NOMO-1 treated with DMSO at 0.1 percent for 48 hours (cell line): ENCODE results near the gene DKC1.
"Not testable (repeated sequence)": the region's sequence is repeated elsewhere in the genome, so short reads cannot be mapped to it uniquely, and the experiment has no call there.

Experiments used
- DNase-seq: peaks from one replicate; lab custom pipeline; 2025; ENCODE audit not compliant: unreplicated experiment; lab: John Stamatoyannopoulos, UW

The DKC1 gene

DNA sequence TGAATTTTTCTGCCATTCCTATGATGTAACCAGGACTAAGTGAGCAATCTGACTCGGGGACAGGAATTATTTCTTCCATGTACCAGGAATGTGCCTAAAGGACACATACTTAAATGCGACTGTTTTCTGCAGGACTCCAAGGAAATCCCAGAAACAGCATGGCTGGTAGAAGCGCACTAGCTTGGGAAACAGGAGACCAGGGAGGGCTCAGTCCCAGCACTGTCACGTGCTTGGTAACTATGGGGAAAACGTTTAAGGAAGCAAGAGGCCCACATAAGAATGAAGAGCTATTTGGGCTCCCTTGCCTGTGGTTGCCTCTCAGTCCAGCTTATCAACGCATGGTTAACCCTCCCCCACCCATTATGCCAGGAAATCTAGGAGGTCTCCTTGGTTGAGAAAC is 23.1 kb downstream of the DKC1 start:
- DNase-seq: no peak

DNA sequence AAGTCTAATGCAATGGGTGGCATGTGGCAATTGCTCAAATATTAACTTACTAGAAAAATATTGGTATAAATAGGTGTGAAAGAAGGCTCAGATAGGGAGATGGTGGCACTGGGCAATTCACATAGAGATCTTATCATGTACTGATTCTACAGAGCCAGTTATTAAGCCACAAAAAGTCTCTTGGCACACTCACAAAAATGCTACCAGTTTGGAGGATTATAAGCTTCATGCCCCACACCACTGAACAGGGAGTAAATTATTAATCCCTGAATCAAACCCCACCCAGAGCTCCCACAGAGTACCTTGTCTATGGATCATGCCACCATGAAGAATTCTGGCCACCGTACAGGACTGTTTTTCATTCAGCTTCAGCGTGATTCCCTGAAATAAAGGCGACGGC is 28.8 kb downstream of the DKC1 start:
- DNase-seq: no peak

DNA sequence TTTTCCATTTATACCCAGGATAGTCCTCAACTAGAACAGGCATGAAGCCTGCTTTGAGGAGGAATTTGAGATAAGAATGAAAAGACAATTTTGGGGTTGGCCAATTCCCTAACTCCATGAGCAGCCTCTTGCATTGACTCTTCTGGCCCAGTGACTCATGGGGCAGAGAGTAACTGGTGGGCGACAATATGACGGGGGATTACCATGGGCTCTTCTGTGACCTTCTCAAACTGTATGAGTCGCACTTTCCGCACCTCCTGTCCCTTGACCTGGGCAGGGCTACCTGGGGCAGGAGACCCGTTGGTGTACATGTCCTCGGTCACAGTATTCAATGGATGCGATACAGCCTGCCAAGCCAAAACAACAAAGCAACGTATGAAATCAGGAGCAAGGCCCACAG is 29.3 kb downstream of the DKC1 start:
- DNase-seq: no peak

DNA sequence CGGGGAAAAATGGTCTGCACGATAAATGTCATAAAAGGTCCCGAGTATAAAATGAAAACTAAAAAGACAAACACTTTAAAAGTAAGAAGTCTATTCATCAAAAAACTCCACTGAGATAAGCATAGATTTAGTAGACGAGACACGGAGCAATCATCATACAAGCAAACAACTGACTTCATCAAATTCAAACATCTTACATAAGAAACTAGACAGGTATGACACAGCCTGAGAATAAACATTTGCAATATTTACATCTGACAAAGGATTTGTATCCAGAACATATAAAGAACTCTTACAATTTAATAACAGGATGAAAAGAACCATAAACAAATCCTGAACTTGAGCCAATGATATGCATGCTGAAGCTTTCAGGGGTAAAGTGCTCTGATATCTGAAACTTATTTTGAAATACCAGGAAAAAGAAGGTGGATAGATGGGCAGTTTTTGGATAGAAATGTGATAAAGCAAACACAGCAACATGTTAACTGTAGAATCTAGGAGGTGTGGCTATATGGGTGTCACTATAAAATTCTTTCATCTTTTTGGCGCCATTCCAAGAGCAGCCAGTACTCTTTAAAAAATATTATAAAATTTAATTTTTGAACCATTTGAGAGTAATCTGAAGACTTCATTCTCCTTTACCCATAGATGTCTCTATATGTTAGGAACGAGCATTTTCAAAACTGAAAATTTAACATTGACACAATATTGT is 30.6 kb downstream of the DKC1 start:
- DNase-seq: no peak

DNA sequence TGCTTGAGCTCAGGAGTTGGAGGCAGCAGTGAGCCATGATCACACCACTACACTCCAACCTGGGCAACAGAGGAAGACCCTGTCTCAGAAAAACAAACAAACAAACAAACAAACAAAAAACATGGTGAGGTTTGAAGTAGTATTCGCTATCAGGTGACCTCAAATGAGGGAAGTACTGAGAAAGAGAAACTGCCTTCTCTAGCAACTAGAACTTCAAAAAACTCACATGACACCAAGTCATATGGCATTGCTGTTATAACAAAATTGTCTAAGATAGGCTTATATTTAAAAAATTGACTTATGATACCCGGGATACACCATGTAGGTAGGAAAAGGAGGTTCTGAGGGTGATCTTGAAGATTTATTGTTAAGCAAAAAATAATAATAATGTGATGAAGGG is 32.4 kb downstream of the DKC1 start:
- DNase-seq: no peak

DNA sequence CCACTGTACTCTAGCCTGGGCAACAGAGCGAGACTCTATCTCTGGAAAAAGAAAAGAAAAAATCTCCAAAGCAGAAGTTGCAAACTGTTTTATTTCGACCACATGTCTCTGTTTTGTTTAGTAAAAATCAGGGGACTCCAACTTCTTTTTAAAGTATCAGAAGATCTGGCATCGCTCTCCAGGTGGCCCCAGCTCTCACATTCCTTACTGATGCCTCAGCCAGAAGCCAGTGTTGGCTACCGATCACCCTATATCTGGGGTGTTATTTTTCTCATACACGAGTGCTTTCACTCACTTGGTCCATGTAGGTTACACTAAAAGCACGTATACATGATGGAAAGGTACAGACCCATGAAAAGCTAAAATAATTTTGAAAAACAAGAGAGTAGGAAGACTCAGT is 34.3 kb downstream of the DKC1 start:
- DNase-seq: no peak

DNA sequence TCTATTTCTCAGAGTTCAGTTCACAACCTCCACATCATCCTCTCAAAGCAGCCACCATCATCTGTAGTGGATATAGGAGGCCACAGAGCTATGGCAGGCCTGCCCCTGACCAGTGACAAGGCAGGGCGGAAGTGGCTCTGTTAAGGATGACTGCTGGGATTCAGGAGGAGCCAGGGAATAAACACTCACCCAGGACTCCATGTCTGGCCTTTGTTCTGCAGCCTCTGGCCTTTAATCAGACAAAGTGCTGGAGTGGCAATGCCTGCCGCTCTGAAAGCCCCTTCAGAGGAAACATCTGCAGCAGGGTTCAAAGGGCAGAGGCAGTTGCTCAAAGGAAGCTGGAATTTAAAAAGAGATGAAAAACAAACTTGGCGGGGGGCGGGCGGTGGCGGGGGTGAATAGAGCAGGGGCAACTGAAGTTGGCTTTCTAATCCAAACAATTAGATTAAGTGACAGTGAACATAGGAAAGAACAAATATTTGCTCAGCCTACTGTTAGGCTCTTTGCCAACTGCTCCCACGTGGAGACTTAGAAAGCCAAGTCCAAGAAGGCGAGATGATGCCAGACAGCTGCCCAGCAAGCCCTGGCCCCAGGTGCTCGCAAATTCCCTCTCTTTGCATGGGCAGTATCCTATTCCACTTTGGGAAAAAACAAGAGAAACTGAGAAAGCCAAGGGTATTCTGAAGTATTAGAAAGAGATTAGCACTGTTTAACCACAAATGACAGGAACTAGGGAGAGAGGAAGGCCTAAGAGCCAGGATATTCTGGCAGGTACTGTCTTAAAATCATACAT is 37.1 kb downstream of the DKC1 start:
- DNase-seq: no peak

DNA sequence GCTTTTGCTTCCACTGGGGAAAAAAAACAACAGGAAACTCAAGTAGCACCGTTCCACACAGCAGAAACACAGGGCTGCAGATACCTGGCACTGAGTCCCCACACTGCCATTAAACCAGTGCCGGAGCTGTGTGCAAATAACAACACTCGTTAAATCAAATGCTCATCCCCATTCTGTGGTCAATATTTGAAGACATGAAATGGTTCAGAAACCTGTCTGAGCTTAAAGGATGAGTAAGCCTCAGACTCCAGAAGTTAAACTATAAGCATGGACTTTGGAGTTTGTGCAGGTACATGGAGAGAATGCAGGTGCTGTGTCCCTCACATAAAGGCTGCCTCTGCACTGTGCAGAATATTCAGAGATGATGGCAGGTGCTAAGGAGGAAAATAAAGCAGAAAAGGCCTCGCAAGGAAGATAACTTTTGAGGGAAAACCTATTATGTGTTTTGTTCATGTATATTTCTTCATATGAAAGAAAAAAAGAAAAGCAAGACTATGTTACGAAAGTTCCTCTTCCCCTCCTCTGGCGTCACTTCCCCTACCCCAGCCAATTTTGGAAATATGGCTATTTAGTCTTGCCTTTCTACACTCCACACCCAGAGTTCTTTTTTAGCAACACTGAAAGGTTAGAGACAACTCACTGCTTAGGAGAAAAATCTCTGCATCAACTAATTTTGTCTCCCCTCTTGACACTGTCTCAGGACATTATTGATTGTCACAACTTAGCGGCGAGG is 38.0 kb downstream of the DKC1 start:
- peak; percentile 71 for DNase-seq

DNA sequence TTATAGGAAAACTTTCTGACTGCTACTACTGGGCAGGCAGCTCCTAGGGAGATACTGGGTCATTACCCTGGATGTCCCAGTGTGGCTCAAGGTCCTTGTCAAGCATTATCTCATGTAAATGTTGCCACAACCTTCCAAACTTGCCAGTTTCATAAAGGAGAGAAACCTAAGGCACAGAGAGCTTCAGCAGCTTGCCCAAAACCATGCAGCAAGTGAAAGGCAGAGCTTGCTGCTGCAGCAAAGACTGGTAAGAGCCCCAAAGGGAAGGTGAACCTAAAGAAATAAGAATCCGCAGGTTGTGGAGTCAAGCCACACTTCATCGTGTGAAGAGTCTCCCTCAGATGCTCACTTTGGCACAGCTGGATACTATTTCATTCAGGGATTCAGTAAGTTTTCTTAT is 40.3 kb downstream of the DKC1 start:
- DNase-seq: no peak

DNA sequence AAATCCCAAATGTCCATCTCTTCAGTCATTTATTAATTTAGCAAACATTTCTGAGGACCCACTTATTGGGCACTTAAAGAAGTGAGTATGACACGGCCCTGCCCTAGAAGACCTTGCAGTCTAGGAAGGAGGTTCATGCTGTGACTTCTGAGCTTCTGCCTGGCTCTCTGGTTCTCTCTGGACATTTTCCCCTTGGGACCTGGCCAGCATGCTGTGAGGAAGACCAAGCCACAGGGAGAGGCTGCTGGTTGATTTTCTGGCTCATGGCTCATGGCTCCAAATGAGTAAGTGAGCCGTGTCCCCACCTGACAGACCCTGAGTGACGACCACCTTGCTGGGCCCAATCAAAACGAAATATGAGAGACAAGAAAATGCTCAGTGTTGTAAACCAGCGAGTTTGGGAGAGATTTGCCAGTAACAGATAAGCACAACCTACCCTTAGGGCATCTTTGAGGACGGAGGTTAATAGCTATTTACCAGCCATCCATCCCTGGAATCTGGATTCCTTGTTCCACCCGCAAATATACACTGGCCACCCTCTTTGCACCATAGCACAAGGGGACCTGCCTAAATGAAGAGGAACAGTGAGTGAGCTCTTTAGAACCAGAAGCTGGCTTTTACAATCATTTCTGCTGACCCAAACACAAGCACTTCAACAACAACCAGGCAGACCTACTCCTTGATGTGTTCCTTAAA is 41.7 kb downstream of the DKC1 start:
- DNase-seq: no peak

DNA sequence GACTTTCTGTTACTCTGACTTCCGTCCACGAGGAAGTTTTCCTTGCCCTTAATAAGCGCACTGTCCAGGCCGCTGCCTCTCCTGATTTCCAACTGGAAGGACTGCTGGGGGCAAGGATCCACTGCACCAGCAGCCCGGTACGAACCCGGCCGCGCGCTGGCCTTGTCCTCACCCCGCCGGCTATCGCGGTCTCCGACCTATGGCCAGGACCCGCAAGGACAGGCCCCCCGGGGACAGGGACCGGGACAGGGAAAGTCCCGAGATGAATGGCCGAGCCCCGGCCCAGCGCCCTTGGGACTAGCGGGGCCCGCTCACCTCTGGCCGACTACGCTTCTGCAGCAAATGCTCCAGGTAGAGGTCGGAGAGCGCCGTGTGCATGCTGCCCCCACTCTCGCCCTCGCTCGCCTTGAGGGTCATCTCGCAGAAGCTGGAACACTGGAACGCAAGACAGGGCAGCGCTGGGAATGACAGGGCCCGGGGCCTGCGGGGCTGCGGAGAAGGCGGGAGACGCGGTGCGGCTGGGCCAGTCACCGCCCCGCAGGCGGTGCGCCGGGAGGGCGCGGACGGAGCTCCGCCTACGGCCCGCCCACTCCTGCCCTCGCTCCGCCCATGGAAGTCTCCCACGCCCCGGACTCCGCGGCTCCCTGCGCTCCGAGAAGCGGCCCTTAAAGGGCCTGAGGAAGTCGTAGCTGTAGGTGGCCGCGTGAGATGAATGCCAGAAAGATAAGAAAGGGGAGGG is 42.5 kb downstream of the DKC1 start, which contains the start of gene MPP1:
Gene MPP1, minus strand, starts transcription at position 529 of the 739 bp plus-strand sequence. Its CDS starts 112 bp downstream, at position 417.
- DNase-seq: peak; percentile 61

DNA sequence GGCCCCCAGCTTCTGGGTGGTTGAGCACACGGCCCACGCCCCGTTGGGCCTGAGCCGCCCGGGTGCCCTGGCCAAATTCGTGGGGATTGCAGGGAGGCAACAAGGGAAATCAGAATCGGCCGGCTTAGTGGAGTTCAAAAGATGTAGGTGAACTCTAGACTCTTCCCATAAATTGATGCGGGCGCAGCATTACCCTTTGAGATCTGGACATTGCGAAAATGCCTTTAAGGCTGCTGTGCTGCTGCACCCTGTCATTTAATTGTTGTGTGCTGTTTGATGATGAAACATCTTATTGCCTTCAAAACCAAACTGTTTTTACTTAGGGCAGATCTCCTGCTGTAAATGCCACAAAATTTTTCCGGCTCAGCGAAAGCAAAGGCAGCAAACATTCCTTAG is 43.0 kb downstream of the DKC1 start:
- peak; percentile 58 for DNase-seq

DNA sequence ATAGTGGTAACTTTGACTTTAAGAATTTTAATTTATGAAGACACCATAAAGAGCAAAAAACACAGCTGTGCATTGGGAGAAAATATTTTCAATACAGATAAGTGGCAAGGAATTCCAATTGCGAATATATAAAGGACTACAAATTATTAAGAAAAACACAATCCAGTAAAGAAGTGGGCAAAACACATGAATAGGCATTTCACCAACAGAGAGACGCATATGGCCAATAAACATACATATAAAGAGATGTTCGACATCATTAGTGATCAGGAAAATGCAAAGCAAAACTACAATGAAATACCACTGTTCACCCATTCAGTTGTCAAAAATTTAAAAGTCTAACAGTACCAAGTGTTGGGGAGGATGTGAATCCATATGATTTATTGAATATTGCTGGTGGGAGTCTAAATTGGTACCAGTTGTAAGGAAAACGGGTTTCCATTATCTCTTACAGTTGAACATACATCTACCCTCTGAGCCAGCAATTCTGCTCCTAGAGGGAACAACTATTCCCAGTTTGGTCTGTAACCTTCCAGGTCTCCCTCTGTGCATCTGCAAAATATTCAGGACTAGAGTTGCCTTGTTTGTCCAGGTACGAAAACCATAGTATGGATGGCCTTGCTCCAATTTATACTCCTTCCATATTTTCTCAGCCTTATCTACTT is 44.3 kb downstream of the DKC1 start:
- no peak for DNase-seq

DNA sequence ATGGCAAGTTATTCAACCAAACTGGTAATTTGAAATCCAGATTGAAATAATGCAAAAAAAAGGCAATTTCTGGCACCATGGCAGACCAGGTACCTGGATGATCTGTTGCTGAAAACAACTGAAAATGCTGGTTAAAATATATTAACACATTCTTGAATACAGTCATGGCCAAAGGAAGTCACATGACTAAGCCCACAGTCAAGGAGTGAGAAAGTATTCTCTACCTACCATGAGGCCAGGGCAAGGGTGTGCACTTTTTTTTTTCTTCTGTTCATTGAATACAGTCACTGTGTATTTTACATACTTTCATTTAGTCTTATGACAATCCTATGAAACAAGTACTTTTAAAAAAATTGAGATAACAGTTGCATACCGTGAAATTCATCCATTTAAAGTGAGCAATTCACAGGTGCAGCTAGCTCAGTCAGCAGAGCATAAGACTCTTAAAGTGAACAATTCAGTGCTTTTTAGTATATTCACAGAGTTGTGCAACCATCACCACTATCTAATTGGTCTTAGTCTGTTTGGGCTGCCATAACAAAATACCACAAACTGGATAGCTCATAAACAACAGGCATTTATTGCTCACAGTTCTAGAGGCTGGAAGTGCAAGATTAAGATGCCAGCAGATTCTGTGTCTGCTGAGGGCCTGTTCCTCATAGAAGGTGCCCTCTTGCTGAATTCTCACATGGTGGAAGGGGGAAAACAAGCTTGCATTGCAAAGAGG is 47.4 kb downstream of the DKC1 start:
- DNase-seq: peak; percentile 25

DNA sequence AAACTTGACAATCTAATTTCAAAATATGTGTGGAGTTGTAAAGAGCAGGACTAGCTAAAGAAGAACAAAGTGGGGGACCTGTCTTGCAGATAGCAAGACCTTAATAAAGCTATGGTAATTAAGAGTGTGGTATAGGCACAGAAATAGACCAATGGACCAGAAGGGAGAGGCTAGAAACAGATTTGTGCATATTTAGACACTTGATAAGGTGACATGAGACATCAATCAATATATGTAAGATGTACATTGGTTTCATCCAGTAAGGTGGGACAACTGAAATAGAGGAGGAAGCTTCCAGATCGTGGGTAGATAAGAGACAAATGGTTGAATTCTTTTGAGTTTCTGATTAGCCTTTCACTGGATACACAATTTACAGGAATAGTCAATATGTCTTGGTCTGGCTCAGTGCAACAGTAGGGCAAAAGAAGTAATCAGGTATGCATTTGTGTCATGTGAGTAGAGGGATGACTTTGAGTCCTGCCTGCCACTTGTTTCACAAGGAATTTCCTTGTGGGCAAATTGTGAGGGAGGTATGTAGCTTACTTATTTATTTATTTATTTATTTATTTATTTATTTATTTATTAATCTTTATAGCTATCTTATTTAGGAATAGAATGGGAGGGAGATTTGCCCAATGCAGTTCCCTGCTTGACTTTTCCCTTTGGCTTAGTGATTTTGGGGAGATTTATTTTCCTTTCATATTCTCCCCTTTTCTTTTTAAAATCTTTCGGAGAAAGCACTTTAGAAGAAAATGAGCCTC is 49.9 kb downstream of the DKC1 start:
- no peak for DNase-seq

DNA sequence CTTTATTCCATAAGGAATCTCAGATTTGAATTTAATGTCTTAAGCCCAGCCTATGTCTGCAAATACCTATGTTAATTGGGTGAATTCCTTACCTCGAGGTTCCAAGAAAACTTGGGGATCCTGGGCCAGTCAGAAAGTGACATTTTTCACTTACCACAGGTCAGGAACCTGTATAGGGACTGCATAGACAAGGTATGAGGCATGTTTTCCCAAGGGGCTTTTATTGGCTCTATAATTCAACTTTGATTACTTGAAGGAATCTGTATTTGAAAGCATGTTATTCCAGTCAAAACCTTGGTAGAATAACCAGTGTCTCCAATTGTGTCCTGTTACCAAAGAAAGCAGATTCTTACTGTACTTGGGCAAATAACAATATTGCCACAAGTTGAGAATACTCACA is 51.1 kb downstream of the DKC1 start:
- no peak for DNase-seq

DNA sequence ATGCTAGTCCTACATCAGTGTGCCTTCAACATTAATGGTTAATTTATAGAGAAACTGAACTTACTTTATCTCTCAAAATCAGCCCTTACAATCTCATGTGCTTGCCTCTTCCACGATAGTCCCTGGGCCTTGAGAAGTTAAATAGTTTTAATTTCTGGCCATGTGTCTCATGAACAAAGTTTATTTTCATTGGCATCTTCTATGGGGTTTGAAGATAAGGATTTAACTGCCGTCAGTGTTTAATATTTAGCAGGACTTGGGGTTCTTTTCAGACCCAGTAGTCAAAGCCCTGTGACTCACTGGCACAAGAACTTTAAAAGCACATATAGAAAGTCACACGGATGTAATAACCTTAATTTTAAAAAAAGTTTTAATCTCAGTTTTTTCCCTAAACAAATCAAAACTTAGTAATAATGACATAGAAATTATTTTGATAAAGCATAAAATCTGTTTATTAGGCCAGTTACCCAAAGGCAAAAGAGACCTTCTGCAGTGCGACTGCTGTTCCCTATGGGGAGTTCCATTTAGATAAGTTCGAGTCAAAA is 52.7 kb downstream of the DKC1 start:
- no peak for DNase-seq

DNA sequence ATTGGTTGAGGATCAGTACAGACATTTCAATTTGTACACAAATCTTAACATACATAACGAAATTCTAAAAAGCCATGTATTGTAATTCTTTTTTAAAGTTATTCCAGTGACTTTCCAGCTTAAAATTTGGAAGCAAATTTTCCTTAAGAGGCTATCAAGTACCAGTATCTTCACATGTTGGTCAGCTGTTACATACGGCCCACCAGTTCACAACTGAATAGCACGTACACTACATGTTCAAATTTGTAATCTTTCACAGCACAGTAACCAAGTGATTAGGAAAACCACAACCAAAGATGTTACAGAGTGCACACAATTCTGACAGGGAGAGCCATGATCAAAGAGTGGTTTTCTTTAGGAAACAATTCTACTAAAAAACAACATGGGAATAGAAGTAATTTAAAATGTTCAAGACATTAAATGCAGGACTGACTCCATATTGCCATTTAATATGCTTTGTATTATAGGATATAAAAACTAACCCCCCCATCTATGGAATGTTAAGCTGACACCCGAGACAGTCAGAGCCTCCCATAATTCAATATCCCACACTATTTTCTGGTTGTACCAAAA is 53.7 kb downstream of the DKC1 start:
- not testable (repeated sequence) for DNase-seq
